Esophagus squamous epithelium (tissue), 5 donors: ENCODE measurements around the gene MRPS31. TPM values are rescaled to one million over a fixed set of nuclear protein-coding genes. Genes with fewer than 3 reads are reported as not detected.

Experiments used
- DNase-seq: peaks from one replicate; lab custom pipeline; 2025; lab: John Stamatoyannopoulos, UW
- H3K27ac ChIP-seq, 4 donors: fragments of 200-600 bp; sonication (generic); one replicate each; pipeline ENCODE4 v1.5.1; 2016 to 2019; ENCODE audit warnings: mild to moderate bottlenecking in 1 of 4
- H3K27me3 ChIP-seq, 4 donors: fragments of 200-600 bp; sonication (generic); 1 replicate in 3 of 4; 2 replicates in 1 of 4; pipeline versions ENCODE4 v1.5.1 to v1.6.0; 2017 to 2021; ENCODE audit warnings: antibody characterized with exemption in 1 of 4
- H3K36me3 ChIP-seq, 3 donors: fragments of 200-600 bp; sonication (generic); one replicate each; pipeline ENCODE4 v1.5.1; 2016 to 2019
- H3K4me1 ChIP-seq, 3 donors: fragments of 200-600 bp; sonication (generic); one replicate each; pipeline ENCODE4 v1.5.1; 2017 to 2019
- H3K4me3 ChIP-seq, 4 donors: fragments of 200-600 bp; sonication (generic); 1 replicate in 3 of 4; 2 replicates in 1 of 4; pipeline ENCODE4 v1.5.1; 2016 to 2019; ENCODE audit warnings: mild to moderate bottlenecking in 2 of 4, moderate library complexity in 1 of 4
- H3K9me3 ChIP-seq, 3 donors: fragments of 200-600 bp; sonication (generic); one replicate each; pipeline ENCODE4 v1.5.1; 2016 to 2019
- CTCF ChIP-seq, 6 experiments: fragments of 450-650 bp in 4 of 6; fragments of 200-600 bp in 2 of 6; sonication (generic) in 2 of 6; IDR thresholded peaks; one replicate each; pipeline ENCODE4 v1.5.1; 2016 to 2019; ENCODE audit warnings: antibody characterized with exemption in 6 of 6, mild to moderate bottlenecking in 4 of 6, moderate library complexity in 4 of 6
- POLR2A ChIP-seq, 4 donors: fragments of 450-650 bp; IDR thresholded peaks; one replicate each; pipeline ENCODE4 v1.6.1; 2017; ENCODE audit warnings: antibody characterized with exemption in 4 of 4, mild to moderate bottlenecking in 4 of 4, moderate library complexity in 3 of 4
- WGBS, 2 donors: methylation state at CpG; one replicate each; pipeline ENCODE4 v1.1.5; 2018; 5-methylcytosine and 5-hydroxymethylcytosine counted together
- intact Hi-C: fragments of 100-400 bp; cut with DNase I; formaldehyde crosslinking; loops from one replicate; pipeline ENCODE4 v1.15.0; 2022
- total RNA-seq, 4 donors: library from RNA; depleted of rRNA; stranded (reverse); fragments of >200 nt; gene quantifications; one replicate each; pipeline ENCODE4 v1.1.0, GENCODE V29; 2016
- donor health status: DM: yes; HTN: yes; CAD: no.

Gene MRPS31
- total RNA-seq, 4 donors from 2014 or later = 8.8 to 24.2 (median 18.0) TPM

- Histone ChIP-seq H3K27ac (no peak overlapping the region), H3K4me1 (no peaks in the 10 kb centered on the region), H3K27me3 (no peaks in the 10 kb centered on the region), H3K4me3 (no peak overlapping the region), H3K36me3 (peaks cover 0 to 93% (median 0%) of the 10 kb centered on the region in 3 donors), H3K9me3 (no peaks in the 10 kb centered on the region)
- intact Hi-C loops = no loop called here
- 83 to 90% methylated on average over 2 to 4 of the region's 5 CpGs for WGBS, 2 donors
- TF ChIP-seq POLR2A (IDR thresholded peaks at IDR 0.05) (no peak), CTCF (IDR thresholded peaks at IDR 0.05) (no peak)
- DNase-seq = no peak
Observed at GRCh38 chr13:40803316-40803715, 32.3 kb upstream of the MRPS31 start.

- Histone ChIP-seq H3K27ac (no peak overlapping the region), H3K4me1 (no peaks in the 10 kb centered on the region), H3K4me3 (no peak overlapping the region), H3K36me3 (peaks cover 0 to 91% (median 0%) of the 10 kb centered on the region in 3 donors), H3K9me3 (no peaks in the 10 kb centered on the region), H3K27me3 (no peaks in the 10 kb centered on the region)
- TF ChIP-seq POLR2A (IDR thresholded peaks at IDR 0.05) (no peak), CTCF (IDR thresholded peaks at IDR 0.05) (no peak)
- intact Hi-C loops = no loop called here
- DNase-seq = no peak
- 83% methylated on average over 5 to 6 of the region's 6 CpGs for WGBS, 2 donors
Observed at GRCh38 chr13:40801255-40802217, 30.5 kb upstream of the MRPS31 start.

GRCh38 chr13:40800559-40800958 is 29.6 kb upstream of the MRPS31 start:
- Histone ChIP-seq H3K27ac (no peak overlapping the region), H3K36me3 (peaks cover 0 to 89% (median 0%) of the 10 kb centered on the region in 3 donors), H3K4me3 (no peak overlapping the region), H3K9me3 (no peaks in the 10 kb centered on the region), H3K4me1 (no peaks in the 10 kb centered on the region), H3K27me3 (no peaks in the 10 kb centered on the region)
- TF ChIP-seq CTCF (IDR thresholded peaks at IDR 0.05) = no peak
- TF ChIP-seq POLR2A (IDR thresholded peaks at IDR 0.05) = no peak
- DNase-seq = no peak
- WGBS, 2 donors = 82 to 87% methylated on average over 5 of the region's 5 CpGs
- intact Hi-C loops = no loop called here

GRCh38 chr13:40799508-40799907 is 28.5 kb upstream of the MRPS31 start:
- H3K27ac ChIP-seq = no peak overlapping the region
- H3K4me1 ChIP-seq = no peaks in the 10 kb centered on the region
- H3K27me3 ChIP-seq = no peaks in the 10 kb centered on the region
- H3K36me3 ChIP-seq = peaks cover 0 to 91% (median 0%) of the 10 kb centered on the region in 3 donors
- no peak overlapping the region for H3K4me3 ChIP-seq
- no peak for TF ChIP-seq CTCF (IDR thresholded peaks at IDR 0.05)
- TF ChIP-seq POLR2A (IDR thresholded peaks at IDR 0.05) = no peak
- no peaks in the 10 kb centered on the region for H3K9me3 ChIP-seq
- intact Hi-C loops = no loop called here
- DNase-seq = no peak
- WGBS, 2 donors = 93 to 94% methylated on average over 4 of the region's 4 CpGs

GRCh38 chr13:40798380-40798779 is 27.4 kb upstream of the MRPS31 start:
- no peak overlapping the region for H3K4me3 ChIP-seq
- intact Hi-C loops = no loop called here
- TF ChIP-seq POLR2A (IDR thresholded peaks at IDR 0.05) = no peak
- no peak for TF ChIP-seq CTCF (IDR thresholded peaks at IDR 0.05)
- no peaks in the 10 kb centered on the region for H3K9me3 ChIP-seq
- H3K27ac ChIP-seq = no peak overlapping the region
- no peaks in the 10 kb centered on the region for H3K4me1 ChIP-seq
- 87 to 88% methylated on average over 9 of the region's 9 CpGs for WGBS, 2 donors
- no peaks in the 10 kb centered on the region for H3K27me3 ChIP-seq
- peaks cover 0 to 95% (median 0%) of the 10 kb centered on the region in 3 donors for H3K36me3 ChIP-seq
- DNase-seq = no peak
